ENCODE results near the gene TESPA1. TPM values are rescaled to one million over a fixed set of nuclear protein-coding genes. Genes with fewer than 3 reads are reported as not detected.
A peak's percentile ranks its signal among the peaks of the same experiment; 100 is the strongest.

TESPA1 gene
- total and polyA plus RNA-seq, 2 experiments from 2014 or later, result 0.34 TPM; not detected in 1

- TF ChIP-seq EZH2phosphoT487 (IDR thresholded peaks at IDR 0.05; ENCODE audit: unreplicated experiment), result no peak
- no peak for TF ChIP-seq CREB1 (CRISPR knock-in tag; IDR thresholded peaks at IDR 0.05; ENCODE audit: low read depth)
- TF ChIP-seq CTCF (conservative IDR thresholded peaks at IDR 0.05; ENCODE audit: low read depth in 2 of 2), result no peak
Observed at GRCh38 chr12:54929998-54930397, 54.6 kb downstream of the TESPA1 start (continued).

- H3K9me3 Mint-ChIP-seq, result peaks cover 41% of the 10 kb centered on the region
- Histone ChIP-seq H3K36me3 (ENCODE audit: insufficient read depth) (no peaks in the 10 kb centered on the region; the same call in 1 of the 2 replicates), H3K27ac (ENCODE audit: low read depth) (no peak overlapping the region), H2AFZ (no peak overlapping the region), H3K79me2 (replicated peaks; ENCODE audit: insufficient read depth) (no peaks in the 10 kb centered on the region), H3K9me2 (ENCODE audit: insufficient read depth) (no peaks in the 10 kb centered on the region), H3K4me2 (peak overlapping the region; percentile 23; the same call in 1 of the 2 replicates), H4K20me1 (replicated peaks; ENCODE audit: insufficient read depth) (no peaks in the 10 kb centered on the region), H3K4me1 (ENCODE audit: insufficient read depth) (peaks cover 11% of the 10 kb centered on the region), H3K4me3 (no peak overlapping the region), H3K27me3 (ENCODE audit: insufficient read depth) (peaks cover 16% of the 10 kb centered on the region; the same call in 1 of the 2 replicates), H3F3A (replicated peaks; ENCODE audit: low read depth) (no peaks in the 10 kb centered on the region)
- no peak overlapping the region for H3K4me3 Mint-ChIP-seq
- peak; percentile 68 for ATAC-seq
- H3K36me3 Mint-ChIP-seq (ENCODE audit: low read depth), result peaks cover 26% of the 10 kb centered on the region
- peak; percentile 38 for DNase-seq (ENCODE audit: low spot score)
- peaks cover 18% of the 10 kb centered on the region; the same call in 2 of the 3 replicates for H3K4me1 Mint-ChIP-seq
- peaks cover 8% of the 10 kb centered on the region for H3K27me3 Mint-ChIP-seq (ENCODE audit: insufficient read depth, low read depth, poor library complexity)
- TF ChIP-seq ETS1 (IDR thresholded peaks at IDR 0.05) (no peak), POLR2AphosphoS5 (IDR thresholded peaks at IDR 0.05; ENCODE audit: low read depth) (0 out of 2 replicates have a peak, but pooled peaks have one; percentile 32), ZNF462 (CRISPR knock-in tag; IDR thresholded peaks at IDR 0.05) (no peak), REST (IDR thresholded peaks at IDR 0.05; ENCODE audit: unreplicated experiment) (no peak)
- no peak overlapping the region for H3K27ac Mint-ChIP-seq
Observed at GRCh38 chr12:54926246-54926645, 58.3 kb downstream of the TESPA1 start.

All from GM23338 (cell line).